Stimulated activated naive CD8-positive, alpha-beta T cell treated with anti-CD3 and anti-CD28 coated beads, Interleukin-15, Interleukin-2, amounts not matched to agents 100 U/mL and 50 U/mL, for 24 hours (primary cell): Measurements from ENCODE around the gene RRM2.
A peak's percentile ranks its signal among the peaks of the same experiment; 100 is the strongest.
"Not testable (repeated sequence)": the region's sequence is repeated elsewhere in the genome, so short reads cannot be mapped to it uniquely, and the experiment has no call there.

Experiments used
- ATAC-seq: fragments of 150-1000 bp; cut with Tn5 transposase; one replicate; pipeline ENCODE4 v1.10.0; 2021
- DNase-seq: peaks from one replicate; pipeline ENCODE4 v3.0.0; 2021

RRM2 gene

DNA sequence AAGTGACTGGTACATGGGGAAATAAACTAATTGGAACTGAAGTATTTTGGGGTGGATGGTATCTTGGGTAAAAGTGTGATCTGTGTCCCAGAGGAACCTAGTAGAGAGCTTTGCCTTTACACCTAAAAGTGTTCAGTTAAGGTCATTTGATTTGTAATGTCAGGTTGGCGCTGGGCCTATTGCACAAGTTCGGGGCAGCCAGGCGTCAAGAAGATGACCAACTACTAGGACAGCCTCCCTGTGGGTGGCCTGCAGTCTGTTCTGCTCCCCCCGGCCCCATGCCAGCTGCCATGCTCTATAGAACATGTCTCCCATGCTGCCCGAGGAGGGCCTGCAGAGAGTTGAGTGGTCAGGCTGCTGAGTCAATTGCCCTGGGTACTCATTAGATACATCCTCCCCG is 10.1 kb downstream of the RRM2 start:
- no peak for ATAC-seq
- no peak for DNase-seq

DNA sequence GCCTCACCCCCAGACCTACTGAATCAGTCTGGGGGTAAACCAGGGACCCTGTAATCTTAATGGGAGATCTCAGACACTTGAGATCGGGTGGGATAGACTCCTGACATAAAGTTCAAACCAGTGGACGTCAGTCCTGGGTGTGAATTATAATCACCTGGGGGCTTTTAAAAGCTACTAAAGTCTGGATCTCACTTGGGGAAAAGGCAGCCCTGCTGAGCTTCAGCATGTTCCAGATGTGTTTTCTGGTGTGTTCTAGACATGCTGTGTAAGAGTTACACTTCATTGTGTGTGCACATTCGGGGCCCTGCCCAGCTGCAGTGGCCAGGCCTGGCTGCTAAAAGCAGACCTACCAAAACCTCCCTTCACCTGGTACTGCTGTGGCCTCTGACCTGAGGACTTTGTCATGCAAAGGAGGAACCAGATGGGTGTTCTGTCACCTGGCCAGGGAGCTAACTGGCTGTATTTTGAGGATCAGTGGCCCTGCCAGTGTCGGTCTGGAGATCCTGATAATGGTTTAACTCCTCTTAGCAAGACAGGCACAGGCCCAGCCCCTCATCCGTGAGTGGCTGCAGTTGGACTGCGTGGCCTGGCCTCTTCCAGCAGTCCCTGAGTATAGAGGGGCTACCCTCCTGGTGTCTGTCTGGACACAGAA is 10.6 kb downstream of the RRM2 start:
- DNase-seq (no peak), ATAC-seq (no peak)

DNA sequence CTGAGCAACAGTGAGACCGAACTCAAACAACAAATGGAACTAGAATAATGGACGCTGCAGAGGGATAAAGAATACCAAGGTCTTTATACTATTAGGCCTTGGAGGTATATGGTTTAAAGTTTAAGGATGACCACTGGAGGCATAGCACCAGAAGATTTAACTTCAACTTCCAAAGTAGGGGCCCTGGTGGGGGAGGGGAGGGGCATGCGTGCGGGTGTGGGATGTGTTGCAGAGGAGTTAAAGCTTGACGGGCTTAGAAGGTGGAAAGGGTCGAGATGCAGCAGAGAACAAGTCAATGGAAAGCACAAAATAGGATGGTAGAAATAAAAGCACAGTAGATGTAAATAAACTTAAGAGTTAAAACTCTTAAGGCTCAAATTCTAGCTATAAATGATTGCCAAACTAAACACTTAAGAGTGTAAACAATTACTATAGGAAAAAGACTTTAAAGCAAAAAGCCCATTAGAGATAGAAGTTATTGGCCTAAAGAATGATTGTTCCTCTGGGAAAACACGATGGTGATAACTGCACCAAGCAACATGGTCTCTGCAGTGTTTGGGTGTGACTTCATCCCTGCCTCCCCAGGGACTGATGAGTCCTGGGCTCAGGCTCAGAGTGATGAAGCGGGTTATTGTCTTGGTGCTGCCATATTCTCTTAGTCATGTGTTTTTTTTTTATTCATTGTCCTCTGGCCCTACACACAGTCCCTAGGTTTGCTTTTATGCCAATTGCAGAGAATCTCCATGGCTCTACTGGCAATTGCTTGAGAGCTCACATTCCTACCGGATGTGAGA is 13.0 kb downstream of the RRM2 start:
- DNase-seq: no peak

DNA sequence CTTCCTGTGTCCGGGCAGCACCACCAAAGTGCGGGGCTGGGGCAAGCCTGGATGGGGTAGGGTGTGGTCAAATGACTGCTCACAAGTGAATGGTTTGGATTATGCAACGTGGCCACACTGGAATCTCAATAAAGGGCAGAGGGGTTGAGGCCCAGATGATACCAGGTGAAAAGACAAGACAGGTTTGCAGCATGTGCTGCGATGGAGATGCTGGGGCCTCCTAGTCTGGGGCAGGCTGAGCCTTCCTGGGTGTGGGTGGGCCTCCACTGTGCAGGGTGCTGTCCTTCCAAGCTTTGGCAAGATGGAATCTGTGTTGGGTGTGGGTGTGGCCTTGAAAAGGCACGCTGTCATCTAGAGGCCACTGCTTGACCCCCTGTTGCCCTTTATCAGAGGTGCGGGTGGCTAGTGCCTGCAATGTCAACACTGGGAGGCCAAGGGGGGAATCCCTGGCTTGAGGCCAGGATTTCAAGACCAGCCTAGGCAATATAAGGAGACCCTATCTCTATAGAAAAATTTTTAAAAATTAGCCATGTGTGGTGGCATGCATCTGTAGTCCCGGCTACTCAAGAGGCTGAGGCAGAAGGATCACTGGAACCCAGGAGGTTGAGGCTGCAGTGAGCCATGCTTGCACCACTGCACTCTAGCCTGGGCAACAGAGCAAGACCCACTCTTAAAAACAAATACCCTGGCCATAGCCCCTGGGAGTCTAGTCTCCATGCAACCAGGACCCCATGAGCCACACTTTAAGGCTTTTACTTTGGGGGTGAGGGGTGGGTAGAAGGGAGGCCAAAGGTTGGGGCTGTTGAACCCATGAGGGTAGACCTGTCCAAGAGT is 13.8 kb downstream of the RRM2 start:
- ATAC-seq (peak; percentile 25), DNase-seq (no peak)

More for the DNA sequence above, 13.0 kb downstream of the RRM2 start:
- peak; percentile 28 for ATAC-seq

DNA sequence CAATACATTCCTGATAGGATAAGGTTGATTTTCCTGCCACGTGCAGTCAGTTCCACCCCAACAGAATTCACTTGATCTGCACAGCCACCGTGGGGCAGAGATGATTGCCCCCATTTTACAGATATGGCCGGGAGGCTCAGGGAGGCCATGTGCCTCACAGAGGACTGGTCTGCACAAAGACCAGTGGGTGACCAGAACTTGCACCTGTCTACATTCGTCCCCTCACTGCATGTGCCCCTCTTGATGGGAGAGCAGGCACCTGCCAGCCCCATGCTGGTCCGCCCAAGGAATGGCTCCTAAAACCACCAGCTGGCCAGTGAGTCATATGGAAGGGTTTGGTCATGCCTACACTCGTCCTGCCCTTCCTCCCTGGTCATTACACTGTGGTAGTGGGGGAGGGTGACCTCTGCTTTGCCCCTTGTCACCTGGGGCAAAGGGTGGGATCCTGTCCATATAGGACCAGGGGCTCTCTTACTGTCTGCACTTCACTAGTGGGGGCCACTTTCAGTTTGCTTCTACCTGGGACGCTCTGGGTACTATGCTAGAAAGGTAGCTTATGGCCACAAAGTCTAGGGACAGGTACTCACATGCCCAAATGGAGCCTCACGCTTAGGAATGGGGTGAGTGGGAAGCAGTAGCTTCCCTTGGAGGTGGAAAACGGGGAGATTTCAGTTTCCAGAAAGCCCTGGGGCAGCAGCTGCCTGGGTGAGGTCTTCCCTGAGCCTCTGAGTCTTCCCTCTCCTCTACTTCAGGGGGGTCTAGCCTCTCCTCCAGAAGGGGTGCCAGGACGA is 14.7 kb downstream of the RRM2 start:
- peak; percentile 6 for ATAC-seq
- DNase-seq: no peak

DNA sequence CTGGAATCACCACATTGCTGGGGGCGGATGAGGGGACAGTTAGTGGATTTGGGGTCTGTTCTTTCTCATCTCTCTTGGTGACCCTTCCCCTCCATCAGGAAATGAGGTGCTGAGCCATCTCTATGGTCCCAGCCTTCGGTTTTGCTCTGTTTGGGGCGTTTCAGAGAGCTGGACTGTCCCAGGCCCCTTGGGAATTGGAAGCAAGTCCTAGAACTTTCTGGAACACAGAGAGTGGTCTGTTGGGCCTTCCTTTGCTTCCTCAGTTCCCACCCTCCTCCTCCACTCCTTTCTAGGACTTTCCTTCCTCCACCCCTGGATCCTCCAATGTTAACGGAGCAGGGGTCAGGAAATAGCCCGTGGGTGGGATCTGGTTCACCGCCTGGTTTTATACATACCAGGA is 17.0 kb downstream of the RRM2 start:
- DNase-seq: no peak
- no peak for ATAC-seq

DNA sequence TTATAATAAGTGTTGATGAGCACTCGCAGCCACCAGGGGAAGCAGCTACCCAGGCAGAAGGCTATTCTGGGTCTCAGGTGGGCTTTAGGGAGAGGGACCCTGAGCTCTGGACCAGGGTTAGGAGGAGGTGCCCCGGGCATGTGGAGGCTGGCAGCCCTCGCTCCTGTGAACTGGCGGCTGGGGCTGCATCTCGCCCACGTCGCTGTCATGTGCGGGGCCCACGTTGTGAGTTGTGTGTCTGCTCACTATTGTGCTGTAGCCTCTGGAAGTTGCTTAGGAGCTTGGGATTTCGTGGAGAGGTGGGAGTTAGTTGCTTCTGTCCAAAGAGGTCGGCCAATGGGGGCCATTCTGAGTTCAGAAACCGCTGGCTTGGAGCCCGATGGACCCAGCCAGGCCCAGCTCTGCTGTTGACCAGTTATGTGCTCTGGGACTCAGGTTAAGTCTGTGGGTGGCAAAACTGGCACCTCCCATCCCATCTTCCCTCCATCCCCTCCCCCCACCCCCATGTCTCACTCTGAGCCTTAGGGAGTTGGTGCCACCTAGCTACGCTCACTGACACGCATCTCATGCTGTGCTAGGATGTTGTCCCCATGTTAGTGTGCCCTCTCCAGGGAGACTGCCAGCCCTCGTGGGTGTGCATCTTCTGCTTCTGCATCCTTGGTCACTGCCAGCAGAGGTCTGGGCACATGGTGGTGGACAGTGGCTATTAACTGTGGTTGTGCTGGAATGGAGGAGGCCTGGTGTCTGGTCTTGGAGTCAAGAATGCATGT is 18.5 kb downstream of the RRM2 start:
- ATAC-seq (no peak), DNase-seq (no peak)

DNA sequence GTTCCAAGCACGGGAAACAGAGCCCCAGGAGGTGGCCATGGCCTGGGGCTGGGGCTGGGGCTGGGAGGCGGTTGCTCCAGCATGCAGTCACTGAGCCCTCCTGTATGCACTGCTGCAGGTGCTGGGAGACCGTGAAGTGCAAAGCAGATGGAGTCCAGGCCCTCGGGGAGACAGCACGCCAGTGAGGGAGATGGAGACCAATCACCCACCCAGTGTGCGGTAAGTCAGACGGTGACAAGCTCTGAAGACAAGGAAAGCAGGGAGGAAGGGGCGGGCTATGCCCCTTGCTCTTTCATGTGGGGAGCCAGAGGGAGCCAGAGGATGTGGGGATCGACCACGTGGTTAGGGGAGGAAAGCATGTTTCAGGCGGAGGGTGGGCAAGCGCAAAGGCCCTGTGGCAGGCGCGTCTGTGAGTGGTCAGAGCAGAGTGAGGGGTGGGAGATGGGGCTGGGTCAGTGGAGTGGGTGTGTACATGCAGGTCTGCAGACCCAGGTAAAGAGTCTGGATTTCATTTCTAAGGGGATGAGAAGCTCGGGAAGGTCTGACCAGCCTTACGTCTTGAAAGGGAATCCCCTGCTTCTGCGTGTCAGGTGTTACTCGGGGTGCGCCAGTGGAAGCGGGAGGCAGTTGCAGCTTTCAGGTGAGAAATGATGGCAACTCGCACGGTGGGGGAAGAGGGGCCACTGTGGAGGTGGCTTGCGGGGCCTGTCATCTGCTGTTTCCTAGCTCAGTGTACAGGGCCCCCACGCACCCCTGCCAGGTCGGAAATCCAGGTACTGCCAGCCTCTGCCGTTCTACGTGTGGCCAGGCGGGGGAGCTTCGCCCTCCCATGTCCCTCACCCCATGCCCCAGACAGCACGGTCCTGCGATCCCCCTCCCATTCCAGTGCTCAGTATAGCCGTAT is 19.4 kb downstream of the RRM2 start:
- DNase-seq: no peak
- ATAC-seq: peak; percentile 44

DNA sequence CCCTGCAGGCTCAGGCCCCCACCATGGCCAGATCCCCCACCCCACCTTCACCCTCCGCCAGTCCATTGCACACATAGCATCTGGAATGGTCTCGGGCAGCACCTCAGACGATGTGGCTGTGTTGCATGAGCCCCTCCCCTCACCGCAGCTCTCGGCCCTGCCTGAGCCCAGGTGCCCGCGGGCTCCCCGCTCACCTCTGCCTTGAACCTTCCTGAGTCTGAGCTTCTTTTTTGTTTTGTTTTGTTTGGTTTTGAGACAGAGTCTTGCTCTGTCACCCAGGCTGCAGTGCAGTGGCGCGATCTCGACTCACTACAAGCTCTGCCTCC is 20.1 kb downstream of the RRM2 start:
- DNase-seq: no peak

DNA sequence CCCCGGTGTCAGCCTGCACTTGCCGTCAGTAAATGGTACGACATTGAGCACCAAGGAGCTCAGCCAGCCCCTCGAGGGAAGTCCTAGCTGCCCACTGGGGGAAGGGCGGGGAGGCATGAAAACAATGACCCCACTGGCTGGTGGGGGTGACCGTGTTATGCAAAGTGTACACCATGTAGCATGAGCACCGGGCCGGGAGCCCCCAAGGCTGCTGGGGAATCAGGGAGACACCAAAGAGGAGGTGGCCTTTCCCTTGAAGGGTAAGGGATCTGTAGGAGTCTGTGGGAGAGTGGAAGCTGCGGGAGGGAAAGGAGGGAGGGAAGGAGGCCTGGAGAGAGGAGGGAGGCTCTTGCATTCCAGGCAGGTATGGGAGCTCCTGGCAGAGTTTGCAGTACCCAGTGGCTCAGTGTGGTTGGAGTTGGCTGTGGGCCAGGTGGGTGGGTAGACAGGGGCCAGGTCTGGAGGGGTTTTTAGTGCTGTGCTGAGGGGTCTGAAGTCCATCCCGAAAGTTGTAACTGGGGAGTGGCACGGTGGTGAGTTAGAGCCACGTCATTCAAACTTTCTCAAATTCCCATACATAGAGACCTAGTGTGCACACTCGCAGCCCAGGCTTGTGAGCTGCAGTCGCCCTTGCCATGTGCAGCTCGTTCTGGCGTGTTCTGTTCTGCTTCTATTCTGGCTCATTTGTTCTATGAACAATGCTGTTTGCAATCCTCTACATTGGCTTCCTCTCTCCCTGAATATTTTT is 22.4 kb downstream of the RRM2 start:
- no peak for DNase-seq
- ATAC-seq: no peak

More for the DNA sequence above, 20.1 kb downstream of the RRM2 start:
- no peak for ATAC-seq

DNA sequence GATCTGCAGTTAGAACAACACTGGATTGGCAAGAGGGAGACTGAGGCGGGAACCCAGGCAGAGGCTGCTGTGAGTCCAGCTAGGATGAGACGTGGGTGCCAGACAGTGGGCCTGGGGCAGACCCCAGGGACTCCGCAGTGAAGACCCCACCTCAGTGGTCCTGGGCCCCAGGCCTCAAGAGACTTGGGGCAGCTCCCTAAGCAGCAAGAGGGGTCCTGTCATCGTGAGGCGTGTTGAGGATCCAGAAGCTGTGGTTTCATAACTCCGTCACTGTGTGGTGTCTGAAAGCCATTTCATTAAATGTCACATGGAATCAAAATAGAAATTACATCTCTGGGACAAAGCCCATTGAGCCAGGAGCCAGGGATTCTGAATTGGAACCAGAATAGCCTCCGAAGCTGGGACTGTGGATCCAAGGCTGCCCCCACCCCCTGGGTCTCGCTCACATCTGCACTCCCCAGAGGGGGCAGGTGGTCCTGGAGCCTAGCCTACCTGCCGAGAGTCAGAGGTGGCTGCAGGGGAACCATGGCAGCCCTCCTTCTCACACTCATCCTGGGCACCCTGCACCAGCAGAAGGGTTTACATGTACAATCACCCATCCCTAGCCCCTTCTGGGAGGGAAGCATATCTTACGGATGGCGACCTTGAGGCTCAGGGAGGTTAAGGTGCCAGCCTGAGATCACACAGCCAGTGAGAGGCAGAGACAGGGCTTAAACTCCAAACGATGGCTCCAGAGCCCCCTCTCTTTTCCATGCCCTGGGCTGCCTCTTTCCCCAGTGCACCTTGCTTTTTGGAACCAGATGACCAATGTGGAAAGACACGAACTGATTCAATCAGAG is 23.2 kb downstream of the RRM2 start:
- ATAC-seq (no peak), DNase-seq (no peak)

DNA sequence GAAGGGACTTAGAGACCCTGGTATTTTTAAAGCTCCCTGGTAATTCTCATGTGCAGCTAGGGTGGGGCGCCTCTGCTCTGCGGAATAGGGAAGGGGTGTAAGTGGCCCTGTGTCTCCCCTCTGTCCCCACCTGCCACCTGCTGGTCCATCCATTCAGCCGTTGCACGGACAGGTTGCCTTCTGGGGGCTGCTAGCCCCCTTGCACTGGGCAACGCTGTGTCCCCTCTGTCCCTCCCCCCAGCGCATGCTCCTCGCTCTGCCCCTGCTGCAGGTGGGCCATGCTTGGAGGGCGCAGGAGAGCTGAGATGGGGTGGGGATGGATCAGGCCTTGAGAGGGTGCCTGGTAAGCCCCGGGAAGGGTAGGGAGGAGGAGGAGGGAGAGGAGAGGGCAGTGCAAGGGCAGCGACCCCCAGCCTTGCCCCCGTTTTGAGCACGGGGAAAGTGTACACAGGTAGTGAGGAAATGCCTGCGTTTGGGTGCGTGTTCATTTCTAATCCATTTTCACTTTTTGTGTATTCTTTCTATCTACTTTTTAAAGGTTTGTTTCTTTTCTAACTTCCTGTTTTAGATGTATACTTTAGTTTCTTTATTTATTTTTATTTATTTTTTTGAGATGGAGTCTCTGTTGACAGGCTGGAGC is 23.9 kb downstream of the RRM2 start:
- ATAC-seq: no peak
- no peak for DNase-seq

DNA sequence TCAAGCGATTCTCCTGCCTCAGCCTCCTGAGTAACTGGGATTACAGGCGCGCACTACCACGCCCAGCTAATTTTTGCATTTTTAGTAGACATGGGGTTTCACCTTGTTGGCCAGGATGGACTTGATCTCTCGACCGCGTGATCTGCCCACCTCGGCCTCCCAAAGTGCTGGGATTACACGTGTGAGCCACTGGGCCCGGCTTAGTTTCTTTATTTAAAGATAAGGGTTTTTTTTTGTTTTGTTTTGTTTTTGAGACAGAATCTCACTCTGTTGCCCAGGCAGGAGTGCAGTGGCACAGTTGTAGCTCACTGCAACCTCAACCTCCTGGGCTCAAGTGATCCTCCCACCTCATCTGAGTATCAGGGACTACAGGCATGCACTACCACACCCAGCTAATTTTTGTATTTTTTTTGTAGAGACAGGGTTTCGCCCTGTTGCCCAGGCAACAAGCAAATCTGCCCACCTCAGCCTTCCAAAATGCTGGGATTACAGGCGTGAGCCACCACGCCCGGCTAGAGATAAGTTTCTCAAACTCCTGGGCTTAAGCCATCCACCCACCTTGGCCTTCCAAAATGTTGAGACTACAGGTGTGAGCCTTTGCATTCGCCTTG is 24.6 kb downstream of the RRM2 start:
- ATAC-seq, DNase-seq: not testable (repeated sequence)

DNA sequence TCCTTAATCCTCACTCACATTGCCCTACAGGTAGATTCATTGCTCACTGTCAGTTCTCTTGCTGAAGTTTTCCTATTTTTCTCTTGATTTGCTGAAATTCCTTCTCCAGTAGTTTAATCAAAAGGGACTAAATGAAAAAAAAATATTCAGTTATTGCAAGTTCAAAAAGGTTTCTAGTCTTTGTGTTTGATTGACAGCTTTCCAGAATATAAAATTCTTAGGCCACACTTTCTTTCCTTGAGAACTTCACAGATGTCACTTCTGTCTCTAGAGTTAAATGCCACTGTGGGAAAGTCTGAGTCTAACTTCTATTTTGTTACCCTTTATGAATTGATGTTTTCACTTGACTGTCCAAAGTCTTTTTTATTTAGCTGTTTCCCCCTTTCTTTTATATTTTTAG is 25.7 kb downstream of the RRM2 start:
- ATAC-seq (no peak), DNase-seq (no peak)

DNA sequence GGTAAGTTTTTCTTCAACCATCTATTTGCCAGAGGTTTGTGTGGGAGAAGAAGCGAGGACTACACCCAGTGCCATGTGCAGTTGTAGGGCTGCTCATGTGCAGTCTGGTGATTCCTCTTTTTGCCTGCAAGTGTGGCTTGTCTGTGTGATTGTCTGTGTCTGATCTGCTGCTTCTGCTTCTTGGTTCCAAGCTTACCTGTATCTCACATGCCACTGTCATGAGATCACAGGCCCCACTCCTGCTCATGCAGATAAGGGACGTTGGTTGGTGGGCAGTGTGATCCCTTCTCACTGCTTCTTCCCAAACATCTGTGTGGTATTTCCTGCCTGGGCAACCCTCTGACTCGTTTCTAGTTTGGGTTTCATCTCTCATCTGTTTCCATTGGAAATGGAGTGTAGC is 27.1 kb downstream of the RRM2 start:
- ATAC-seq (no peak), DNase-seq (no peak)

DNA sequence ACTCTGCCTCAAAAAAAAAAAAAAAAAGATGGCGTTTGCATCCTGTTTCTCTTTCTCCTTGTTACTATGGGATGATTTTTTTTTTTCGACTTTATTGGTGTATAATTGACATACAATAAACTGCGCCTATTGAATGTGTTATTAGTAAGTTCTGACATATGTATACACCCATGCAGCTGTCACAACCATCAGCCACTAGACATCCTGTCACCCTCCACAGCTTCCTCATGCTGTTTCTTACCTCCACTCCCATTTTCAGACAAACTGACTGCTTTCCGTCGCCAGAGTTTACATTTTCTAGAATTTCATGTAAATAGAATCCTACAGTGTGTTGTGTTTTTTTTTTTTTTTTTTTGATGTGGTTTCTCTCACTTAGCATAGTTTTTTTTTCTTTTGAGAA is 27.9 kb downstream of the RRM2 start:
- ATAC-seq: no peak
- no peak for DNase-seq

DNA sequence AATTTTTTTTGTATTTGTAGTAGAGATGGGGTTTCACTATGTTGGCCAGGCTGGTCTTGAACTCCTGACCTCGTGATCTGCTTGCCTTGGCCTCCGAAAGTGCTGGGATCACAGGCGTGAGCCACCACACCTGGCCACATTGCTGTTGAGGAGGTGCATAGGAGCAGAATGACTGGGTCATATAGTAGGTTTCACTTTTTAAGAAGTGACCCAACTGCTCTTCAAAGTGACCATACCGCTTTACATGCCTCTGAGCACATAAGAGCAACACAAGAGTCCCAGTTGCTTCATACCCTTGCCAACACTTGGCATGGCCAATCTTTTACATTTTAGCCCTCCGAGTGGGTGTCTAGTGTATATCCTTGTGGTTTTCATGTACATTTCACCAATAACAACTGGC is 28.9 kb downstream of the RRM2 start:
- no peak for DNase-seq
- ATAC-seq: no peak

DNA sequence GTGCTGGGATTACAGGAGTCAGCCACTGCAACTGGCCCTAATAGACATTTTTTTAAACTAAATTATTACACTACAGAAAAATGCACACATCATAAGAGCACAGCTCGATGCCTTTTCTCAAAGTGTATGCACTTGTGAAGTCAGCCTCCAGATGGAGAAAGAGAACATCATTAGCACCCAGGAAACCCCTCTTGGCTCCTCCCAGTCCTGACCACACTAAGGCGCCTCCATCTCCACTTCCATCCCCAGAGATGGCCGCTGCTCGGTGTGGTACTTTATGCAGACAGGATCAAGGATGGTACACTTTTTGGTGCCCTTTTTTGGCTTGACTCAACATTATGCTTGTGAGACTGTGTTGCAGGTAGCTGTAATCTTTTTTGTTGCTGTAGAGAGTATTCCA is 34.8 kb downstream of the RRM2 start:
- DNase-seq (no peak), ATAC-seq (no peak)
